K562 (cell line): Measurements from ENCODE around the gene SSU72. TPM values are rescaled to one million over a fixed set of nuclear protein-coding genes. Genes with fewer than 3 reads are reported as not detected.

Source experiments
- C11orf30 ChIP-seq: fragments of 450-650 bp; IDR thresholded peaks from 2 replicates; pipeline ENCODE4 v1.6.1; 2016; ENCODE audit warnings: low read depth, mild to moderate bottlenecking
- EP400 ChIP-seq: fragments of 450-650 bp; IDR thresholded peaks from 2 replicates; pipeline ENCODE4 v1.6.1; 2017; ENCODE audit warnings: antibody characterized with exemption, mild to moderate bottlenecking, moderate library complexity
- MTA3 ChIP-seq: fragments of 450-650 bp; formaldehyde crosslinking; IDR thresholded peaks from 2 replicates; pipeline ENCODE4 v1.6.1; 2017; ENCODE audit warnings: mild to moderate bottlenecking, borderline replicate concordance
- PTBP1 ChIP-seq: fragments of 200-400 bp; formaldehyde crosslinking; IDR thresholded peaks from 2 replicates; pipeline ENCODE4 v1.6.1; 2017; ENCODE audit warnings: low read depth, low read length
- RBFOX2 ChIP-seq: fragments of 200-400 bp; formaldehyde crosslinking; IDR thresholded peaks from 2 replicates; pipeline ENCODE4 v1.6.1; 2017; ENCODE audit warnings: low read depth, mild to moderate bottlenecking, low read length, moderate library complexity
- RBM15 ChIP-seq: fragments of 200-400 bp; formaldehyde crosslinking; IDR thresholded peaks from 2 replicates; pipeline ENCODE4 v1.6.1; 2018; ENCODE audit warnings: mild to moderate bottlenecking, low read length, moderate library complexity; ENCODE audit not compliant: insufficient read depth
- SP1 ChIP-seq: sonication (generic); formaldehyde crosslinking; IDR thresholded peaks from 2 replicates; pipeline ENCODE4 v1.8.1; 2022; ENCODE audit warnings: mild to moderate bottlenecking, missing genetic modification reagents
- SREBF2 ChIP-seq: sonication (generic); formaldehyde crosslinking; IDR thresholded peaks from 2 replicates; pipeline ENCODE4 v1.4.0; 2020; ENCODE audit warnings: mild to moderate bottlenecking, missing genetic modification reagents
- STAT5B ChIP-seq: fragments of 250-450 bp; sonication (Bioruptor Pico); IDR thresholded peaks from 2 replicates; pipeline ENCODE4 v1.8.0; 2021; ENCODE audit warnings: mild to moderate bottlenecking, inconsistent platforms
- TEAD1 ChIP-seq, 2 experiments: fragments of 450-650 bp in 1 of 2; sonication (generic) in 1 of 2; formaldehyde crosslinking; IDR thresholded peaks; 2 replicates each; pipeline versions ENCODE4 v1.4.0 to v1.8.0; 2020 to 2022; ENCODE audit warnings: mild to moderate bottlenecking in 2 of 2, missing genetic modification reagents in 1 of 2
- TRIM24 ChIP-seq, 2 experiments: fragments of 450-650 bp; IDR thresholded peaks; 2 replicates each; pipeline ENCODE4 v1.6.1; 2016
- ZC3H8 ChIP-seq: fragments of 450-650 bp; IDR thresholded peaks from 2 replicates; pipeline ENCODE4 v1.6.1; 2017
- ZNF23 ChIP-seq: fragments of 250-450 bp; sonication (Bioruptor Pico); IDR thresholded peaks from 2 replicates; pipeline ENCODE4 v1.4.0; 2020; ENCODE audit warnings: mild to moderate bottlenecking
- ZNF354B ChIP-seq: fragments of 250-450 bp; sonication (Bioruptor Pico); IDR thresholded peaks from 2 replicates; pipeline ENCODE4 v1.4.0; 2020
- polyA plus RNA-seq, 8 experiments: library from polyadenylated mRNA; depleted of rRNA in 4 of 8; stranded (reverse) in 5 of 8; unstranded in 3 of 8; fragments of >200 nt; fragmentation: Nextera tagmentation in 2 of 8; fragmentation: Illumina TruSeq in 1 of 8; extraction: Ambion mirVana in 2 of 8; extraction: Trizol in 1 of 8; gene quantifications; 2 replicates each; pipeline versions ENCODE4 v1.2.1 to v1.2.3, GENCODE V29; 2011 to 2014; ENCODE audit warnings: inconsistent platforms in 1 of 8, missing spikeins in 1 of 8
- total RNA-seq, 7 experiments: library from RNA; depleted of rRNA in 6 of 7; stranded (reverse); fragments of >200 nt in 6 of 7; fragmentation: Illumina TruSeq in 2 of 7; extraction: Trizol in 2 of 7; gene quantifications; 2 replicates each; pipeline versions ENCODE4 v1.2.1 to v1.2.3, GENCODE V29; 2011 to 2021; ENCODE audit warnings: low replicate concordance in 1 of 7
- TF ChIP-seq, protein P1 (sequence below): sonication (generic); formaldehyde crosslinking; IDR thresholded peaks from 2 replicates; pipeline ENCODE4 v1.8.0; 2022; ENCODE audit warnings: mild to moderate bottlenecking, missing genetic modification reagents, borderline replicate concordance
- TF ChIP-seq, protein P2 (sequence below): fragments of 450-650 bp; IDR thresholded peaks from one replicate; pipeline ENCODE4 v1.6.1; 2018; ENCODE audit warnings: mild to moderate bottlenecking, moderate library complexity; ENCODE audit not compliant: partially characterized antibody
- TF ChIP-seq, protein P3 (sequence below): sonication (generic); IDR thresholded peaks from 2 replicates; pipeline ENCODE4 v1.6.1; 2016
- TF ChIP-seq, protein P4 (sequence below): fragments of 450-650 bp; IDR thresholded peaks from 2 replicates; pipeline ENCODE4 v1.6.1; 2018; ENCODE audit warnings: mild to moderate bottlenecking, low read depth; ENCODE audit not compliant: partially characterized antibody
- TF ChIP-seq, protein P5 (sequence below): fragments of 250-450 bp; sonication (Bioruptor Pico); IDR thresholded peaks from 2 replicates; pipeline ENCODE4 v1.4.0; 2020; ENCODE audit warnings: mild to moderate bottlenecking

Gene SSU72
- total and polyA plus RNA-seq, 9 of the 15 experiments (the other 6 are each of a cell fraction or from before 2014, with no cell fraction given) = 70.8 to 201 (median 94.6) TPM

DNA sequence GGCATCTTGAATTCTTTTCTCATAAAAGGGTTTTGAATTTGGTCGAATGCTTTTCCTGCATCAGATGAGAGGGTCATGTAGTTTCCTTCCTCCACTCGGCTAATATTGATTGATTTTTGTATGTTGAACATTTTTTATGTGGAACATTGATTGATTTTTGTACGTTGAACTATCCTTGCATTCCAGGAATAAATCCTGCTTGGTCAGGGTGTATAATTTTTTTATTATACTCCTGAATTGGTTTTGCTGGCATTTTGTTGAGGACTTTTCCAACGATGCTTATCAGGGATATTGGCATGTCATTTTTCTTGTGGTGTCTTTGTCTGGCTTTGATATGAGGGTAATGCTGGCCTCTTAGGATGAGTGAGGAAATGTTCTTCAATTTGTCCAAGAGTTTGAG is 42.7 kb downstream of the SSU72 start (continued):
- TF ChIP-seq, protein P1, sequence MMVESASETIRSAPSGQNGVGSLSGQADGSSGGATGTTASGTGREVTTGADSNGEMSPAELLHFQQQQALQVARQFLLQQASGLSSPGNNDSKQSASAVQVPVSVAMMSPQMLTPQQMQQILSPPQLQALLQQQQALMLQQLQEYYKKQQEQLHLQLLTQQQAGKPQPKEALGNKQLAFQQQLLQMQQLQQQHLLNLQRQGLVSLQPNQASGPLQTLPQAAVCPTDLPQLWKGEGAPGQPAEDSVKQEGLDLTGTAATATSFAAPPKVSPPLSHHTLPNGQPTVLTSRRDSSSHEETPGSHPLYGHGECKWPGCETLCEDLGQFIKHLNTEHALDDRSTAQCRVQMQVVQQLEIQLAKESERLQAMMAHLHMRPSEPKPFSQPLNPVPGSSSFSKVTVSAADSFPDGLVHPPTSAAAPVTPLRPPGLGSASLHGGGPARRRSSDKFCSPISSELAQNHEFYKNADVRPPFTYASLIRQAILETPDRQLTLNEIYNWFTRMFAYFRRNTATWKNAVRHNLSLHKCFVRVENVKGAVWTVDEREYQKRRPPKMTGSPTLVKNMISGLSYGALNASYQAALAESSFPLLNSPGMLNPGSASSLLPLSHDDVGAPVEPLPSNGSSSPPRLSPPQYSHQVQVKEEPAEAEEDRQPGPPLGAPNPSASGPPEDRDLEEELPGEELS (CRISPR knock-in tag) = no peak
- TF ChIP-seq EP400 (no peak), ZC3H8 (no peak), TEAD1 (CRISPR knock-in tag; IDR thresholded peaks at IDR 0.05) (no peak), STAT5B (CRISPR knock-in tag) (no peak), TRIM24 (IDR thresholded peaks at IDR 0.05) (0 out of 4 replicates have a peak, but pooled peaks of 1 of the 2 experiments have one; percentile 24), PTBP1 (no peak), SREBF2 (no peak), MTA3 (no peak), C11orf30 (no peak), RBFOX2 (no peak), SP1 (no peak), ZNF23 (CRISPR knock-in tag) (no peak), RBM15 (no peak), ZNF354B (CRISPR knock-in tag) (no peak)
- TF ChIP-seq, protein P2, sequence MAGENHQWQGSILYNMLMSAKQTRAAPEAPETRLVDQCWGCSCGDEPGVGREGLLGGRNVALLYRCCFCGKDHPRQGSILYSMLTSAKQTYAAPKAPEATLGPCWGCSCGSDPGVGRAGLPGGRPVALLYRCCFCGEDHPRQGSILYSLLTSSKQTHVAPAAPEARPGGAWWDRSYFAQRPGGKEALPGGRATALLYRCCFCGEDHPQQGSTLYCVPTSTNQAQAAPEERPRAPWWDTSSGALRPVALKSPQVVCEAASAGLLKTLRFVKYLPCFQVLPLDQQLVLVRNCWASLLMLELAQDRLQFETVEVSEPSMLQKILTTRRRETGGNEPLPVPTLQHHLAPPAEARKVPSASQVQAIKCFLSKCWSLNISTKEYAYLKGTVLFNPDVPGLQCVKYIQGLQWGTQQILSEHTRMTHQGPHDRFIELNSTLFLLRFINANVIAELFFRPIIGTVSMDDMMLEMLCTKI = no peak
- TF ChIP-seq, protein P3, sequence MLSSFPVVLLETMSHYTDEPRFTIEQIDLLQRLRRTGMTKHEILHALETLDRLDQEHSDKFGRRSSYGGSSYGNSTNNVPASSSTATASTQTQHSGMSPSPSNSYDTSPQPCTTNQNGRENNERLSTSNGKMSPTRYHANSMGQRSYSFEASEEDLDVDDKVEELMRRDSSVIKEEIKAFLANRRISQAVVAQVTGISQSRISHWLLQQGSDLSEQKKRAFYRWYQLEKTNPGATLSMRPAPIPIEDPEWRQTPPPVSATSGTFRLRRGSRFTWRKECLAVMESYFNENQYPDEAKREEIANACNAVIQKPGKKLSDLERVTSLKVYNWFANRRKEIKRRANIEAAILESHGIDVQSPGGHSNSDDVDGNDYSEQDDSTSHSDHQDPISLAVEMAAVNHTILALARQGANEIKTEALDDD = no peak
- TF ChIP-seq, protein P4, sequence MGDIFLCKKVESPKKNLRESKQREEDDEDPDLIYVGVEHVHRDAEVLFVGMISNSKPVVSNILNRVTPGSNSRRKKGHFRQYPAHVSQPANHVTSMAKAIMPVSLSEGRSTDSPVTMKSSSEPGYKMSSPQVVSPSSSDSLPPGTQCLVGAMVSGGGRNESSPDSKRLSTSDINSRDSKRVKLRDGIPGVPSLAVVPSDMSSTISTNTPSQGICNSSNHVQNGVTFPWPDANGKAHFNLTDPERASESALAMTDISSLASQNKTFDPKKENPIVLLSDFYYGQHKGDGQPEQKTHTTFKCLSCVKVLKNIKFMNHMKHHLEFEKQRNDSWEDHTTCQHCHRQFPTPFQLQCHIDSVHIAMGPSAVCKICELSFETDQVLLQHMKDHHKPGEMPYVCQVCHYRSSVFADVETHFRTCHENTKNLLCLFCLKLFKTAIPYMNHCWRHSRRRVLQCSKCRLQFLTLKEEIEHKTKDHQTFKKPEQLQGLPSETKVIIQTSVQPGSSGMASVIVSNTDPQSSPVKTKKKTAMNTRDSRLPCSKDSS = peak; percentile 82
- TF ChIP-seq, protein P5, sequence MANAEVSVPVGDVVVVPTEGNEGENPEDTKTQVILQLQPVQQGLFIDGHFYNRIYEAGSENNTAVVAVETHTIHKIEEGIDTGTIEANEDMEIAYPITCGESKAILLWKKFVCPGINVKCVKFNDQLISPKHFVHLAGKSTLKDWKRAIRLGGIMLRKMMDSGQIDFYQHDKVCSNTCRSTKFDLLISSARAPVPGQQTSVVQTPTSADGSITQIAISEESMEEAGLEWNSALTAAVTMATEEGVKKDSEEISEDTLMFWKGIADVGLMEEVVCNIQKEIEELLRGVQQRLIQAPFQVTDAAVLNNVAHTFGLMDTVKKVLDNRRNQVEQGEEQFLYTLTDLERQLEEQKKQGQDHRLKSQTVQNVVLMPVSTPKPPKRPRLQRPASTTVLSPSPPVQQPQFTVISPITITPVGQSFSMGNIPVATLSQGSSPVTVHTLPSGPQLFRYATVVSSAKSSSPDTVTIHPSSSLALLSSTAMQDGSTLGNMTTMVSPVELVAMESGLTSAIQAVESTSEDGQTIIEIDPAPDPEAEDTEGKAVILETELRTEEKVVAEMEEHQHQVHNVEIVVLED (CRISPR knock-in tag) = no peak
